Liver (tissue), 3 donors: ENCODE data around the gene SLC25A39.

ENCODE experiments used
- CTCF ChIP-seq: fragments of 150-350 bp; IDR thresholded peaks from 2 replicates; pipeline ENCODE4 v1.5.1; 2017; ENCODE audit warnings: improper control_type of control experiment, low read depth, low read length; ENCODE audit not compliant: missing input control
- EGR1 ChIP-seq, 2 donors: IDR thresholded peaks; 2 replicates each; pipeline ENCODE4 v1.6.1; 2016 to 2018; ENCODE audit warnings: antibody characterized with exemption in 2 of 2, low read depth in 2 of 2
- MAX ChIP-seq: IDR thresholded peaks from 2 replicates; pipeline ENCODE4 v1.6.1; 2016; ENCODE audit warnings: antibody characterized with exemption
- RAD21 ChIP-seq, 2 donors: IDR thresholded peaks; 2 replicates each; pipeline ENCODE4 v1.6.1; 2016; ENCODE audit warnings: antibody characterized with exemption in 2 of 2, mild to moderate bottlenecking in 2 of 2
- SP1 ChIP-seq: IDR thresholded peaks from 2 replicates; pipeline ENCODE4 v1.6.1; 2018; ENCODE audit warnings: antibody characterized with exemption, mild to moderate bottlenecking
- TAF1 ChIP-seq: conservative IDR thresholded peaks from 2 replicates; pipeline ENCODE4 v1.6.1; 2016; ENCODE audit warnings: antibody characterized with exemption, mild to moderate bottlenecking
- YY1 ChIP-seq: IDR thresholded peaks from 2 replicates; pipeline ENCODE4 v1.6.1; 2016; ENCODE audit warnings: antibody characterized with exemption, mild to moderate bottlenecking
- TF ChIP-seq, protein P1 (sequence below): IDR thresholded peaks from 2 replicates; pipeline ENCODE4 v1.6.1; 2016; ENCODE audit warnings: antibody characterized with exemption
- donor health status: healthy.
- donor health status: healthy.

DNA sequence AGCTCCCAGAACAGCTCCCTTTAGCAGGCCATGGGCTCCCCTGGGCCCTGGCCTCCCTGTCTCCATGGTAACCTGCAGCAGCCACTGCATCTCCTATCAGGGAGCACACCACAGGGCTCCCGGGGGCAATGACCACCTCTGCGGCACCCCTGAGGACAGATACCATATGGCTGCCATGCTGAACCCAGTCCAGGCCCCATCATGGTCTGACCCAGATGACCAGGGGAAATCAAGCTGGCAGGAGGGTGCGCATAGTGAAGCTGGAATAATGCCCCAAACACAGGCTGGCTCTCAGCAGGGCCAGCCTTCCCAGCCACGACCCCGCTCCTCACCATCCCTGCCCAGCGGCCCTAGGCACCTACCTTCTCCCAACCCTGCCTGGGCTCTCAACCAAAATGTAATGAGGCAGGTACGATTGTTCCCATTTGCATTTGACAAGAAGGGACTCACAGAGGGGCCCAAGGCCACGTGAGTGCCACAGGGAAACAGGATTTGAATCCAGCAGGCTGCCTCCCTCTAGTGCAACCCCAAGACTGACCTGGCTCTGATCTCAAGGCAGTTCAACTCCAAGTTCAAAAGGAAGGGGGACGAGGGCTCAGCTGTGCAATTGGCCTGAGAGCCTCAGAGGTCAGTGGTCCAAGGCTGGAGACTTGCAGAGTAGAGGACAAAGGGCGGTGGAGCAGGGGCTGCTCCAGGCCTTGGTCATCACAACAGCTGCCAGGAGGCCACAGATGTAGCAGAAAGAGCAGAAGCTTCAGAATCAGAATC lies 13.8 kb downstream of the SLC25A39 start:
- TF ChIP-seq CTCF (no peak), SP1 (no peak), YY1 (no peak), TAF1 (no peak), RAD21 (IDR thresholded peaks at IDR 0.05) (no peak), MAX (no peak), EGR1 (IDR thresholded peaks at IDR 0.05; ENCODE audit: low read depth in 2 of 2) (no peak)
- TF ChIP-seq, protein P1, sequence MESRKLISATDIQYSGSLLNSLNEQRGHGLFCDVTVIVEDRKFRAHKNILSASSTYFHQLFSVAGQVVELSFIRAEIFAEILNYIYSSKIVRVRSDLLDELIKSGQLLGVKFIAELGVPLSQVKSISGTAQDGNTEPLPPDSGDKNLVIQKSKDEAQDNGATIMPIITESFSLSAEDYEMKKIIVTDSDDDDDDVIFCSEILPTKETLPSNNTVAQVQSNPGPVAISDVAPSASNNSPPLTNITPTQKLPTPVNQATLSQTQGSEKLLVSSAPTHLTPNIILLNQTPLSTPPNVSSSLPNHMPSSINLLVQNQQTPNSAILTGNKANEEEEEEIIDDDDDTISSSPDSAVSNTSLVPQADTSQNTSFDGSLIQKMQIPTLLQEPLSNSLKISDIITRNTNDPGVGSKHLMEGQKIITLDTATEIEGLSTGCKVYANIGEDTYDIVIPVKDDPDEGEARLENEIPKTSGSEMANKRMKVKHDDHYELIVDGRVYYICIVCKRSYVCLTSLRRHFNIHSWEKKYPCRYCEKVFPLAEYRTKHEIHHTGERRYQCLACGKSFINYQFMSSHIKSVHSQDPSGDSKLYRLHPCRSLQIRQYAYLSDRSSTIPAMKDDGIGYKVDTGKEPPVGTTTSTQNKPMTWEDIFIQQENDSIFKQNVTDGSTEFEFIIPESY = no peak
